H1 (cell line): Measurements from ENCODE around the gene OR7G2. TPM values are rescaled to one million over a fixed set of nuclear protein-coding genes. Genes with fewer than 3 reads are reported as not detected.
A peak's percentile ranks its signal among the peaks of the same experiment; 100 is the strongest.

Experiments used
- CTCF ChIA-PET: fragments of 300-600 bp; sonication (Branson Sonifier 250); formaldehyde crosslinking; loops from one replicate; lab custom pipeline; 2021; ENCODE audit not compliant: partially characterized antibody; lab: Charles Lee
- POLR2A ChIA-PET: fragments of 300-600 bp; sonication (Branson Sonifier 250); formaldehyde crosslinking; loops from one replicate; lab custom pipeline; 2021; ENCODE audit warnings: inconsistent platforms; ENCODE audit not compliant: partially characterized antibody; lab: Charles Lee
- DNase-seq, 2 experiments: peaks; one replicate each; pipeline versions ENCODE4 v3.0.0 to v3.0.0-alpha.2; 2010 to 2022; ENCODE audit warnings: low spot score in 2 of 2, low read depth in 1 of 2, mixed read lengths in 1 of 2
- FAIRE-seq: peaks from 2 replicates; lab custom pipeline; 2011; peaks lifted over from hg19 to GRCh38; lab: Jason Lieb, UNC
- H2AFZ ChIP-seq: 2 replicates; pipeline ENCODE4 v1.8.1; 2012; ENCODE audit warnings: low read length, inconsistent platforms
- H2AK5ac ChIP-seq: 2 replicates; pipeline ENCODE4 v1.6.1; 2013; ENCODE audit warnings: low read depth, low read length
- H2BK120ac ChIP-seq: replicated peaks from 2 replicates; pipeline ENCODE3; 2013; ENCODE audit warnings: low read depth, low read length, inconsistent platforms
- H2BK12ac ChIP-seq: 2 replicates; pipeline ENCODE4 v1.6.1; 2013; ENCODE audit warnings: low read depth, low read length
- H2BK15ac ChIP-seq: 2 replicates; pipeline ENCODE4 v1.6.1; 2013; ENCODE audit warnings: low read length
- H2BK20ac ChIP-seq: 2 replicates; pipeline ENCODE4 v1.6.1; 2013; ENCODE audit warnings: low read length
- H2BK5ac ChIP-seq: 2 replicates; pipeline ENCODE4 v1.6.1; 2013; ENCODE audit warnings: low read depth, low read length
- H3K14ac ChIP-seq: 2 replicates; pipeline ENCODE4 v1.6.1; 2013; ENCODE audit warnings: inconsistent platforms; ENCODE audit not compliant: insufficient read length
- H3K18ac ChIP-seq: 2 replicates; pipeline ENCODE4 v1.6.1; 2013; ENCODE audit warnings: low read length; ENCODE audit errors: extremely low read depth
- H3K23ac ChIP-seq: 2 replicates; pipeline ENCODE4 v1.6.1; 2013; ENCODE audit warnings: inconsistent platforms; ENCODE audit not compliant: insufficient read length
- H3K23me2 ChIP-seq: 2 replicates; pipeline ENCODE4 v1.6.1; 2013; ENCODE audit warnings: low read depth, low read length
- H3K27ac ChIP-seq: 2 replicates; pipeline ENCODE4 v1.6.1; 2011; ENCODE audit warnings: low read depth, low read length, inconsistent platforms
- H3K27me3 ChIP-seq, 4 experiments: replicated peaks in 1 of 4; 1 replicate in 1 of 4; 2 replicates in 3 of 4; pipeline versions ENCODE4 v1.6.1 to v1.8.1; 2011 to 2013; ENCODE audit warnings: low read length in 3 of 4, mild to moderate bottlenecking in 3 of 4, inconsistent platforms in 2 of 4, mixed read lengths in 2 of 4, moderate library complexity in 1 of 4; ENCODE audit not compliant: control insufficient read depth in 3 of 4, insufficient read depth in 3 of 4; ENCODE audit errors: extremely low read depth in 1 of 4
- H3K36me3 ChIP-seq, 4 experiments: 2 replicates each; pipeline versions ENCODE4 v1.6.1 to v1.8.1; 2011 to 2013; ENCODE audit warnings: mild to moderate bottlenecking in 4 of 4, low read length in 3 of 4, moderate library complexity in 2 of 4, control low read depth in 1 of 4, inconsistent platforms in 1 of 4; ENCODE audit not compliant: insufficient read depth in 4 of 4, control insufficient read depth in 2 of 4
- H3K4ac ChIP-seq: replicated peaks from 2 replicates; pipeline ENCODE3; 2013; ENCODE audit warnings: low read length, low read depth, mixed read lengths, inconsistent platforms; ENCODE audit not compliant: insufficient read length
- H3K4me1 ChIP-seq, 4 experiments: replicated peaks in 1 of 4; 1 replicate in 1 of 4; 2 replicates in 3 of 4; pipeline versions ENCODE4 v1.6.1 to v1.8.1; 2011 to 2013; ENCODE audit warnings: low read length in 3 of 4, inconsistent platforms in 2 of 4, mixed read lengths in 1 of 4; ENCODE audit not compliant: insufficient read depth in 4 of 4, control insufficient read depth in 3 of 4
- H3K4me2 ChIP-seq, 2 experiments: 2 replicates each; pipeline versions ENCODE4 v1.6.1 to v1.8.1; 2011 to 2013; ENCODE audit warnings: low read depth in 2 of 2, low read length in 2 of 2, control low read depth in 1 of 2, inconsistent platforms in 1 of 2, mild to moderate bottlenecking in 1 of 2; ENCODE audit not compliant: insufficient read depth in 1 of 2
- H3K4me3 ChIP-seq, 4 experiments: fragments of 200-600, 300-600 bp in 1 of 4; sonication (generic), shearing (Covaris generic), sonication (Bioruptor Twin) in 1 of 4; 2 replicates each; pipeline versions ENCODE4 v1.5.1 to v1.8.1; 2011 to 2016; ENCODE audit warnings: low read length in 4 of 4, low read depth in 3 of 4, control low read depth in 2 of 4, inconsistent platforms in 2 of 4, mild to moderate bottlenecking in 2 of 4, mixed read lengths in 1 of 4, moderate library complexity in 1 of 4; ENCODE audit not compliant: insufficient read depth in 2 of 4; ENCODE audit errors: extremely low read depth in 1 of 4
- H3K56ac ChIP-seq: replicated peaks from 2 replicates; pipeline ENCODE3; 2013; ENCODE audit warnings: low read depth, mild to moderate bottlenecking, mixed read lengths, low read length, inconsistent platforms; ENCODE audit not compliant: insufficient read length
- H3K79me1 ChIP-seq: 2 replicates; pipeline ENCODE4 v1.6.1; 2013; ENCODE audit warnings: low read depth, low read length, control low read depth
- H3K79me2 ChIP-seq, 2 experiments: 2 replicates each; pipeline versions ENCODE4 v1.6.1 to v1.8.1; 2012 to 2013; ENCODE audit warnings: low read length in 2 of 2, mild to moderate bottlenecking in 2 of 2, inconsistent platforms in 1 of 2; ENCODE audit not compliant: insufficient read depth in 2 of 2, control insufficient read depth in 1 of 2
- H3K9ac ChIP-seq, 4 experiments: replicated peaks in 1 of 4; 1 replicate in 1 of 4; 2 replicates in 3 of 4; pipeline versions ENCODE4 v1.6.1 to v1.8.1; 2011 to 2013; ENCODE audit warnings: low read depth in 3 of 4, low read length in 3 of 4, control low read depth in 2 of 4, mild to moderate bottlenecking in 2 of 4, moderate library complexity in 2 of 4, inconsistent platforms in 1 of 4; ENCODE audit errors: extremely low read depth in 1 of 4
- H3K9me3 ChIP-seq, 2 experiments: 2 replicates each; pipeline versions ENCODE4 v1.6.1 to v1.8.1; 2012 to 2013; ENCODE audit warnings: mild to moderate bottlenecking in 2 of 2, moderate library complexity in 2 of 2, control low read depth in 1 of 2, inconsistent platforms in 1 of 2, low read depth in 1 of 2, low read length in 1 of 2, mixed read lengths in 1 of 2; ENCODE audit not compliant: insufficient read depth in 2 of 2
- H4K20me1 ChIP-seq, 2 experiments: replicated peaks in 1 of 2; 2 replicates each; pipeline versions ENCODE3 to v1.8.1; 2011 to 2013; ENCODE audit warnings: inconsistent platforms in 2 of 2, low read length in 2 of 2, mild to moderate bottlenecking in 1 of 2; ENCODE audit not compliant: insufficient read depth in 2 of 2, control insufficient read depth in 1 of 2
- H4K5ac ChIP-seq: 2 replicates; pipeline ENCODE4 v1.6.1; 2013; ENCODE audit warnings: low read length, low read depth, mixed read lengths, inconsistent platforms; ENCODE audit not compliant: insufficient read length
- H4K8ac ChIP-seq: 2 replicates; pipeline ENCODE4 v1.8.0; 2013; ENCODE audit warnings: mild to moderate bottlenecking, moderate library complexity, low read length, inconsistent platforms; ENCODE audit not compliant: insufficient read depth; ENCODE audit errors: extremely low read depth
- H4K91ac ChIP-seq: replicated peaks from 2 replicates; pipeline ENCODE3; 2013; ENCODE audit warnings: low read length, mixed read lengths, inconsistent platforms; ENCODE audit not compliant: insufficient read length
- JUND ChIP-seq: IDR thresholded peaks from 2 replicates; pipeline ENCODE4 v1.6.1; 2011; ENCODE audit warnings: mild to moderate bottlenecking, improper control_type of control experiment, low read length
- WGBS, 2 experiments: shearing (Covaris generic) in 1 of 2; methylation state at CpG; one replicate each; pipeline versions ENCODE4 v1.1.6 to v1.1.7; 2013 to 2015; ENCODE audit warnings: low lambda C conversion rate in 2 of 2, mixed read lengths in 2 of 2, inconsistent platforms in 1 of 2, low coverage in 1 of 2, missing lambda C conversion rate in 1 of 2; ENCODE audit not compliant: insufficient replicate concordance in 2 of 2, insufficient coverage in 1 of 2, insufficient read length in 1 of 2; ENCODE audit errors: extremely low coverage in 1 of 2, missing lambda C conversion rate in 1 of 2; 5-methylcytosine and 5-hydroxymethylcytosine counted together
- polyA plus RNA-seq, 7 experiments: library from polyadenylated mRNA; depleted of rRNA in 3 of 7; stranded (reverse) in 5 of 7; unstranded in 2 of 7; fragments of >200 nt in 5 of 7; fragments of 200-250 nt in 2 of 7; gene quantifications; 1 replicate in 5 of 7; 2 replicates in 1 of 7; 4 replicates in 1 of 7; pipeline versions ENCODE4 v1.2.1 to v1.2.3, GENCODE V29; 2011 to 2013; ENCODE audit warnings: missing spikeins in 2 of 7, mixed read lengths in 2 of 7
- total RNA-seq: library from RNA; stranded (reverse); fragmentation: NEBNext Ultra II Directional; extraction: Animal tissue kit (Norgen Biotek cat#: 25700); gene quantifications from 2 replicates; pipeline ENCODE4 v1.2.1, GENCODE V29; 2021
- TF ChIP-seq, protein P1 (sequence below): IDR thresholded peaks from 2 replicates; pipeline ENCODE4 v1.6.1; 2011; ENCODE audit warnings: low read depth, mild to moderate bottlenecking, low read length; ENCODE audit not compliant: insufficient read depth

The OR7G2 gene
- total and polyA plus RNA-seq, 2 of the 8 experiments (the other 6 are each of a cell fraction or from before 2014, with no cell fraction given): not detected

- Histone ChIP-seq H2BK120ac (no peak overlapping the region), H3K23ac (no peak overlapping the region), H3K14ac (no peak overlapping the region), H3K36me3 (no peaks in the 10 kb centered on the region), H3K4me3 (no peak overlapping the region), H3K56ac (no peak overlapping the region), H3K18ac (no peak overlapping the region), H3K27ac (no peak overlapping the region), H4K91ac (no peak overlapping the region), H3K9ac (no peak overlapping the region), H3K4me1 (peaks cover 3 to 16% (median 7%) of the 10 kb centered on the region in 4 experiments; a peak in 6 of 7 replicates), H4K5ac (no peak overlapping the region), H3K79me1 (no peaks in the 10 kb centered on the region), H4K20me1 (no peaks in the 10 kb centered on the region), H3K4ac (no peak overlapping the region), H3K79me2 (no peaks in the 10 kb centered on the region), H4K8ac (no peak overlapping the region), H3K4me2 (no peak overlapping the region), H3K23me2 (no peaks in the 10 kb centered on the region; the same call in 1 of the 2 replicates), H3K27me3 (no peaks in the 10 kb centered on the region), H2BK5ac (no peak overlapping the region), H2AFZ (no peak overlapping the region), H3K9me3 (no peaks in the 10 kb centered on the region), H2BK15ac (no peak overlapping the region), H2BK12ac (no peak overlapping the region), H2AK5ac (no peak overlapping the region), H2BK20ac (peak overlapping the region; percentile 57; the same call in 1 of the 2 replicates)
- DNase-seq (no peak), FAIRE-seq (no peak)
- ChIA-PET POLR2A (interaction anchor here (2.1 kb wide), 1 partner anchor 17 kb away, joined by 12 read pairs; no protein-coding TSS in a partner anchor), CTCF (interaction anchor here (0.6 to 1.0 kb wide), 3 partner anchors 13 to 422 kb away, joined by 3 read pairs; no protein-coding TSS in a partner anchor)
- 93% methylated on average over 4 of the region's 4 CpGs; no CpG with 5 or more reads in 1 of the 2 experiments for WGBS, 2 experiments
- TF ChIP-seq JUND: no peak
- TF ChIP-seq, protein P1, sequence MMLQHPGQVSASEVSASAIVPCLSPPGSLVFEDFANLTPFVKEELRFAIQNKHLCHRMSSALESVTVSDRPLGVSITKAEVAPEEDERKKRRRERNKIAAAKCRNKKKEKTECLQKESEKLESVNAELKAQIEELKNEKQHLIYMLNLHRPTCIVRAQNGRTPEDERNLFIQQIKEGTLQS: no peak
These were observed 54.4 kb downstream of the OR7G2 start for GRCh38 chr19:9052894-9053293.
